Endothelial cell of umbilical vein (primary cell): ENCODE data around the gene PUS3. TPM values are rescaled to one million over a fixed set of nuclear protein-coding genes. Genes with fewer than 3 reads are reported as not detected.

Experiments used
- BruUV-seq: library from RNA; stranded (reverse); fragments of 400-500 nt; replicated peaks from 2 replicates; lab custom pipeline; 2021; lab: Mats Ljungman, UMichigan
- CTCF ChIA-PET: fragments of 300-600, 350-600 bp; sonication (Branson Sonifier 250); formaldehyde crosslinking; loops from one replicate; lab custom pipeline; 2021; ENCODE audit warnings: antibody characterized with exemption, inconsistent platforms; lab: Charles Lee
- POLR2A ChIA-PET: fragments of 300-600, 350-600 bp; sonication (Branson Sonifier 250); formaldehyde crosslinking; loops from one replicate; lab custom pipeline; 2021; ENCODE audit warnings: antibody characterized with exemption, inconsistent platforms; lab: Charles Lee
- DNase-seq: peaks from one replicate; pipeline ENCODE4 v3.0.0-alpha.2; 2011; ENCODE audit warnings: low read depth, low spot score
- FAIRE-seq: peaks from 2 replicates; lab custom pipeline; 2011; peaks lifted over from hg19 to GRCh38; lab: Jason Lieb, UNC
- H2AFZ ChIP-seq: 2 replicates; pipeline ENCODE4 v1.6.0; 2012; ENCODE audit warnings: low read depth, low read length, control low read depth, inconsistent platforms
- H3K27ac ChIP-seq: 2 replicates; pipeline ENCODE4 v1.5.1; 2011; ENCODE audit warnings: low read depth, mild to moderate bottlenecking, control low read depth, low read length, moderate library complexity; ENCODE audit not compliant: insufficient read depth
- H3K27me3 ChIP-seq, 2 experiments: 2 replicates each; pipeline versions ENCODE4 v1.6.0 to v1.6.1; 2011; ENCODE audit warnings: low read length in 2 of 2, mixed read lengths in 1 of 2; ENCODE audit not compliant: control insufficient read depth in 2 of 2, insufficient read depth in 2 of 2
- H3K36me3 ChIP-seq, 2 experiments: 2 replicates in 1 of 2; 3 replicates in 1 of 2; pipeline ENCODE4 v1.5.1; 2011; ENCODE audit warnings: low read length in 2 of 2, mild to moderate bottlenecking in 1 of 2, moderate library complexity in 1 of 2; ENCODE audit not compliant: control insufficient read depth in 2 of 2, insufficient read depth in 2 of 2; ENCODE audit errors: extremely low read depth in 1 of 2
- H3K4me1 ChIP-seq: 3 replicates; pipeline ENCODE4 v1.5.1; 2011; ENCODE audit warnings: mild to moderate bottlenecking, low read length; ENCODE audit not compliant: control insufficient read depth, insufficient read depth; ENCODE audit errors: extremely low read depth
- H3K4me2 ChIP-seq: 2 replicates; pipeline ENCODE4 v1.6.1; 2011; ENCODE audit warnings: low read length, control low read depth, mixed read lengths; ENCODE audit not compliant: insufficient read depth
- H3K4me3 ChIP-seq, 3 experiments: fragments of 200-600 bp in 1 of 3; sonication (generic), shearing (Covaris generic) in 1 of 3; replicated peaks in 1 of 3; 2 replicates each; pipeline ENCODE4 v1.5.1; 2011 to 2016; ENCODE audit warnings: control low read depth in 3 of 3, low read length in 3 of 3, mild to moderate bottlenecking in 2 of 3, inconsistent platforms in 1 of 3, low read depth in 1 of 3, moderate library complexity in 1 of 3; ENCODE audit not compliant: insufficient read depth in 1 of 3
- H3K79me2 ChIP-seq: 2 replicates; pipeline ENCODE4 v1.6.0; 2012; ENCODE audit warnings: low read length, inconsistent platforms; ENCODE audit not compliant: control insufficient read depth, insufficient read depth
- H3K9ac ChIP-seq: replicated peaks from 2 replicates; pipeline ENCODE3; 2011; ENCODE audit warnings: low read length, control low read depth; ENCODE audit not compliant: insufficient read depth; ENCODE audit errors: extremely low read depth
- H3K9me1 ChIP-seq: replicated peaks from 3 replicates; pipeline ENCODE4 v1.6.0; 2011; ENCODE audit warnings: mild to moderate bottlenecking, low read length; ENCODE audit not compliant: control insufficient read depth, insufficient read depth; ENCODE audit errors: extremely low read depth
- H3K9me3 ChIP-seq: replicated peaks from 2 replicates; pipeline ENCODE4 v1.5.1; 2012; ENCODE audit warnings: low read length, inconsistent platforms; ENCODE audit not compliant: control insufficient read depth, insufficient read depth
- H4K20me1 ChIP-seq: replicated peaks from 2 replicates; pipeline ENCODE3; 2011; ENCODE audit warnings: mild to moderate bottlenecking, low read length; ENCODE audit not compliant: control insufficient read depth, insufficient read depth; ENCODE audit errors: extremely low read depth
- EZH2 ChIP-seq: IDR thresholded peaks from 2 replicates; pipeline ENCODE4 v1.6.1; 2012; ENCODE audit warnings: borderline replicate concordance, low read depth, mild to moderate bottlenecking, moderate library complexity, low read length, inconsistent platforms; ENCODE audit not compliant: severe bottlenecking
- FOS ChIP-seq: IDR thresholded peaks from 2 replicates; pipeline ENCODE4 v1.6.1; 2011; ENCODE audit warnings: mild to moderate bottlenecking, low read length, moderate library complexity, borderline replicate concordance; ENCODE audit not compliant: insufficient read depth
- GATA2 ChIP-seq: IDR thresholded peaks from 2 replicates; pipeline ENCODE4 v1.7.0; 2011; ENCODE audit warnings: low read depth, mild to moderate bottlenecking, moderate library complexity, mixed read lengths, low read length; ENCODE audit not compliant: insufficient read length, insufficient read depth
- JUN ChIP-seq: IDR thresholded peaks from 2 replicates; pipeline ENCODE4 v1.6.1; 2011; ENCODE audit warnings: borderline replicate concordance, low read depth; ENCODE audit not compliant: insufficient read length, insufficient read depth
- MYC ChIP-seq: IDR thresholded peaks from one replicate; pipeline ENCODE4 v1.6.1; 2011; ENCODE audit warnings: mild to moderate bottlenecking, low read depth, low read length
- POLR2A ChIP-seq: IDR thresholded peaks from 2 replicates; pipeline ENCODE4 v1.6.1; 2012; ENCODE audit warnings: low read depth, mild to moderate bottlenecking, control low read depth, low read length
- POLR2AphosphoS5 ChIP-seq: IDR thresholded peaks from 2 replicates; pipeline ENCODE4 v1.6.1; 2012; ENCODE audit warnings: low read depth, mild to moderate bottlenecking, control low read depth, low read length, moderate library complexity; ENCODE audit not compliant: insufficient read depth
- dilution Hi-C: fragments of 300-500 bp; cut with MboI; formaldehyde crosslinking; loops from one replicate; pipeline ENCODE4 v1.15.0; 2019; ENCODE audit warnings: low sequenced_read_pairs; ENCODE audit not compliant: extremely low pct_ligation_motif_present
- intact Hi-C: fragments of 100-400 bp; cut with micrococcal nuclease; formaldehyde crosslinking; loops from one replicate; pipeline ENCODE4 v1.10.0; 2022
- polyA plus RNA-seq, 4 experiments: library from polyadenylated mRNA; depleted of rRNA in 3 of 4; stranded (reverse) in 3 of 4; unstranded in 1 of 4; fragments of >200 nt; gene quantifications; 2 replicates each; pipeline versions ENCODE4 v1.2.1 to v1.2.3, GENCODE V29; 2011 to 2012; ENCODE audit warnings: missing spikeins in 1 of 4
- total RNA-seq: library from RNA; stranded (reverse); gene quantifications from 2 replicates; pipeline ENCODE4 v1.2.3, GENCODE V29; 2021
- TF ChIP-seq, protein P1 (sequence below), 2 donors: IDR thresholded peaks; 1 replicate in 1 of 2; 2 replicates in 1 of 2; pipeline ENCODE4 v1.5.1; 2011; ENCODE audit warnings: low read length in 2 of 2, mild to moderate bottlenecking in 2 of 2, moderate library complexity in 2 of 2, control low read depth in 1 of 2, inconsistent platforms in 1 of 2, low read depth in 1 of 2; ENCODE audit not compliant: insufficient read depth in 1 of 2; ENCODE audit errors: extremely low read depth in 1 of 2
- TF ChIP-seq, protein P2 (sequence below): IDR thresholded peaks from 2 replicates; pipeline ENCODE4 v1.6.1; 2011; ENCODE audit not compliant: insufficient read depth, insufficient read length

The PUS3 gene
- total and polyA plus RNA-seq, 2 donors (not counting 3 experiments of a cell fraction or from before 2014, with no cell fraction given): 5.1 to 10.3 TPM

DNA sequence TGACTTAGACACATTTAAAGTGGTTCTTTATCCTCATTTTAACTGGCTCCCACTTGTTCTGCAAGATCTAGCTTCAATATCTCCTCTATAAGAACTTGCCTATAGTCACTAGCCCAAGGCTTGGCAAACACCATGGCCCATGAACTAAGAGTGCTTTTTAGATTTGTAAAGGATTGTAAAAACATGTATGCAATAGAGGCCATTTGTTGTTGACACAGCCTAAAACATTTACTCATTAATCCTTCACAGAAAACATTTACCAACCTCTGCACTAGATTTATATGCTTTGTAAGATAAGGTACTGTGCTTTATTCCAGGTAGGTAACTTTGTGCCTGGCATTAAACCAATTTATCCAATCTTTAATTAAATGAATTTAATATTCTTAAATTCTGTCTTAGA lies 10.0 kb downstream of the PUS3 start:
- H3K36me3 ChIP-seq: peaks cover 2 to 16% of the 10 kb centered on the region in 2 experiments
- H3K4me2 ChIP-seq: no peak overlapping the region
- H2AFZ ChIP-seq: no peak overlapping the region
- BruUV-seq: no TSS peak
- DNase-seq (no peak), FAIRE-seq (no peak)
- peaks cover 24% of the 10 kb centered on the region for H3K4me1 ChIP-seq
- intact Hi-C loops: no loop called here
- no peak overlapping the region for H3K9ac ChIP-seq
- TF ChIP-seq GATA2 (no peak), FOS (no peak), POLR2A (no peak), JUN (no peak), MYC (no peak), POLR2AphosphoS5 (no peak), EZH2 (no peak)
- TF ChIP-seq, protein P1, sequence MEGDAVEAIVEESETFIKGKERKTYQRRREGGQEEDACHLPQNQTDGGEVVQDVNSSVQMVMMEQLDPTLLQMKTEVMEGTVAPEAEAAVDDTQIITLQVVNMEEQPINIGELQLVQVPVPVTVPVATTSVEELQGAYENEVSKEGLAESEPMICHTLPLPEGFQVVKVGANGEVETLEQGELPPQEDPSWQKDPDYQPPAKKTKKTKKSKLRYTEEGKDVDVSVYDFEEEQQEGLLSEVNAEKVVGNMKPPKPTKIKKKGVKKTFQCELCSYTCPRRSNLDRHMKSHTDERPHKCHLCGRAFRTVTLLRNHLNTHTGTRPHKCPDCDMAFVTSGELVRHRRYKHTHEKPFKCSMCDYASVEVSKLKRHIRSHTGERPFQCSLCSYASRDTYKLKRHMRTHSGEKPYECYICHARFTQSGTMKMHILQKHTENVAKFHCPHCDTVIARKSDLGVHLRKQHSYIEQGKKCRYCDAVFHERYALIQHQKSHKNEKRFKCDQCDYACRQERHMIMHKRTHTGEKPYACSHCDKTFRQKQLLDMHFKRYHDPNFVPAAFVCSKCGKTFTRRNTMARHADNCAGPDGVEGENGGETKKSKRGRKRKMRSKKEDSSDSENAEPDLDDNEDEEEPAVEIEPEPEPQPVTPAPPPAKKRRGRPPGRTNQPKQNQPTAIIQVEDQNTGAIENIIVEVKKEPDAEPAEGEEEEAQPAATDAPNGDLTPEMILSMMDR (IDR thresholded peaks at IDR 0.05; ENCODE audit: extremely low read depth in 1 of 2, insufficient read depth in 1 of 2, low read depth in 1 of 2, low read length in 2 of 2): no peak
- TF ChIP-seq, protein P2, sequence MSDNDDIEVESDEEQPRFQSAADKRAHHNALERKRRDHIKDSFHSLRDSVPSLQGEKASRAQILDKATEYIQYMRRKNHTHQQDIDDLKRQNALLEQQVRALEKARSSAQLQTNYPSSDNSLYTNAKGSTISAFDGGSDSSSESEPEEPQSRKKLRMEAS: no peak
- dilution Hi-C loops: no loop called here
- no peak overlapping the region for H3K4me3 ChIP-seq
- H3K27me3 ChIP-seq: no peaks in the 10 kb centered on the region
- no peak overlapping the region for H3K27ac ChIP-seq
- H4K20me1 ChIP-seq: no peaks in the 10 kb centered on the region
- no peaks in the 10 kb centered on the region for H3K9me3 ChIP-seq
- ChIA-PET CTCF (interaction anchor here (1.1 kb wide), 1 partner anchor 10 kb away, joined by 4 read pairs; the partner anchor contains the start of gene PUS3), POLR2A (no interaction called here)
- H3K79me2 ChIP-seq: peaks cover 84% of the 10 kb centered on the region
- H3K9me1 ChIP-seq: no peaks in the 10 kb centered on the region
